Ectodermal cell (in vitro differentiated cells): ENCODE results near the gene TFAP2B.

Experiments
- H3K27ac ChIP-seq: 2 replicates; pipeline ENCODE4 v1.7.0; 2013; ENCODE audit warnings: mild to moderate bottlenecking, low read depth, low read length; ENCODE audit not compliant: insufficient read depth, poor library complexity, severe bottlenecking
- H3K27me3 ChIP-seq: 2 replicates; pipeline ENCODE4 v1.7.0; 2013; ENCODE audit warnings: mild to moderate bottlenecking, low read length; ENCODE audit not compliant: insufficient read depth, control insufficient read depth, poor library complexity, severe bottlenecking
- H3K36me3 ChIP-seq: one replicate; pipeline ENCODE4 v1.7.0; 2013; ENCODE audit warnings: low read length; ENCODE audit not compliant: control insufficient read depth, insufficient read depth
- H3K4me1 ChIP-seq: one replicate; pipeline ENCODE4 v1.7.0; 2013; ENCODE audit warnings: low read length; ENCODE audit not compliant: control insufficient read depth, insufficient read depth
- H3K4me3 ChIP-seq: 2 replicates; pipeline ENCODE4 v1.7.0; 2013; ENCODE audit warnings: low read depth, low read length, control low read depth; ENCODE audit not compliant: insufficient read depth
- H3K9me3 ChIP-seq: 2 replicates; pipeline ENCODE4 v1.7.0; 2013; ENCODE audit warnings: mild to moderate bottlenecking, low read length, moderate library complexity; ENCODE audit not compliant: control insufficient read depth
- WGBS, 2 experiments: methylation state at CpG; one replicate each; pipeline ENCODE4 v1.1.7; 2013; ENCODE audit warnings: missing lambda C conversion rate in 2 of 2; 5-methylcytosine and 5-hydroxymethylcytosine counted together

TFAP2B gene

GRCh38 chr6:50816115-50816675 is 2.5 kb upstream of the TFAP2B start:
- Histone ChIP-seq H3K9me3 (no peaks in the 10 kb centered on the region), H3K27me3 (peaks cover 78% of the 10 kb centered on the region), H3K4me3 (peak overlapping the region; percentile 18), H3K27ac (no peak overlapping the region), H3K36me3 (no peaks in the 10 kb centered on the region), H3K4me1 (peaks cover 11% of the 10 kb centered on the region)
- WGBS, 2 experiments = 0 to 4% methylated on average over 9 to 14 of the region's 14 CpGs

DNA sequence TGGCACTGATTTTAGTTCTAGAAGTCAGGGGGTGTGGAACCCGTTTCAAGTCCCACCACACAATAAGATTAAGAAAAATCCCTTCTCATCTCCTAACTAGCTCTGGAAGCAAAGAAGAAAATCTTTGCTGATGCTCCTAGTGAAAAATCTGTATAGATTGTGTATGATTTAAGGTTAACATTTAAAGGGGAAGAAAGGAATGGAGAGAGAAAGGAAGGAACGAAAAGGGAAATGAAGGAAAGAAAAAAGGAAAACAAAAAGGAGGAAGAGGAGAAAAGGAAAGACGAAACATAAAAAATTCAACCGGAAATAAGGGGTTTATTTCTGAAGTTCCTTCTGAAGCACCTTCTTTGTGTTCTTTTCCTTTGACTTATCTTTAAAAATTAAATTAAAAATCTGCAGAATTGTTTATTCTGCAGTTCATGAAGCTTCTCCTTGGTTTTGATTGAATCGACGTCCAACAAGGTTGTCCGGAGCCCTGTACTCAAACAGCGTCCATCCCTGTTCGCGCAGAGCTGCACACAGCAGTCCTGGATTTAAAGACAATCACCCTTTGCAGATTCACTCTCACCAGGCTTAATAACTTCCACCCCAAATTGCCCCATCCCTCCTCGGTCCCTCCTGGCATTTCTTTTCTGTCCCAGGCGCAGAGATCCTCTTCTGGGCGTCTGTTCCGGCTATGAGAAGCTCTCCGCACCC is 1.6 kb upstream of the TFAP2B start:
- Histone ChIP-seq H3K36me3 (no peaks in the 10 kb centered on the region), H3K27ac (no peak overlapping the region), H3K4me3 (no peak overlapping the region), H3K27me3 (peaks cover 87% of the 10 kb centered on the region), H3K9me3 (no peaks in the 10 kb centered on the region), H3K4me1 (peaks cover 13% of the 10 kb centered on the region)
- 6 to 10% methylated on average over 14 of the region's 15 CpGs for WGBS, 2 experiments

DNA sequence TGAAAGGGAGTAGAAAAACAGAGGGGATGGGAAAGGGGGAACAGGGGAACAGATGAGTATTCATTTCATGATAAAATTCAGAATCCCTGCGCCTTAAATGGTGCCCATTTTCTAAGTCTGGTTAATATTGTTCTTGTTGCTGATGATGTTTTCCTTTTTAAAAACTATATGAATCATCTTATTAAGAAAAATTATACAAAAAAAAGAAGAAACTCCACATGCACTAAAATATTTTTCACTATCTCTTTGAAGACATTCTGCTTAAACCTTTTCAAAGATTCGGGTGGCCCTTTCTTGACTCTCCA is 1.1 kb upstream of the TFAP2B start:
- H3K27ac ChIP-seq = no peak overlapping the region
- 19 to 23% methylated on average over 2 of the region's 2 CpGs for WGBS, 2 experiments
- peaks cover 92% of the 10 kb centered on the region for H3K27me3 ChIP-seq
- H3K4me1 ChIP-seq = peaks cover 18% of the 10 kb centered on the region
- H3K9me3 ChIP-seq = no peaks in the 10 kb centered on the region
- H3K36me3 ChIP-seq = no peaks in the 10 kb centered on the region
- no peak overlapping the region for H3K4me3 ChIP-seq

DNA sequence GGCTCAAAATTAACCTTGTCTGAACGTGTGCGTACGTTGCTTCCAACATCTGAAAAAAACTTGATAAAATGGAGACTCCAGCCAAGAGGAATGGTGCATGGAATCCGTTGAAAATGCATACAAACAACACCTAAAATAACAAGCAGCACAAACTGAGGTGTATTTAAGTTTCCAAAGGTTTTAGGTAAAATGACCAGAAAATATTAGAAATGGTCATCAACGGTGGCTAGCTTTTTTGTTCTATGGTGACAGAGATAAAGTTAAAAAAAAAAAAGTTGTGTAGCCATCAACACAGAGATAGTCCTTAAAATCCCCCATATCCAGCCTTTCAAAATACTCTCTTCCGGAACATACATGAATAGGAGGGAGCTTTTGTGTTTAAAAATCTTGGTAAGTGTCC is 651 bp upstream of the TFAP2B start:
- Histone ChIP-seq H3K4me3 (no peak overlapping the region), H3K27me3 (peaks cover 96% of the 10 kb centered on the region), H3K4me1 (peaks cover 22% of the 10 kb centered on the region), H3K9me3 (no peaks in the 10 kb centered on the region), H3K27ac (no peak overlapping the region), H3K36me3 (no peaks in the 10 kb centered on the region)
- WGBS, 2 experiments = 6 to 24% methylated on average over 4 to 6 of the region's 6 CpGs

DNA sequence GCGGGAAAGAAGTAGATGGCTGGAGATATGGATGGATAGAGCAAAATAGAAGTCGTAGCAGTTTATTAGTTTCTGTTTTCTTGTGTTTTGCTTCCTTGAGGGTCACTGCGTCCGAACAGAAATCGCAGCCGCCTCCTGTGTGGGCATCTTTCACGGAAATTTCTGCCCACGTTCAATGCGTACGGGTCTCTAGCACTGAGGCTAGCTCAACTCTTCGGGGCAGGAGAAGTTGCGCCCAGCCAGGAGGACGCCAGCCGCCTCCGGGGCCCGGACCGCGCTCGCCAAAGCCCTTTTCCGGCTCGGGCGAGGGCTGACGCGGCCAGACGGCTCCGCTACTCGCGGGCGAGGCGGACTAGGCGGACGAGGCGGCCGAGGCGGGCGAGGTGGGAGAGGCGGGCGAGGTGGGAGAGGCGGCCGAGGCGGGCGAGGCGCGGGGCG is 814 bp downstream of the TFAP2B start:
- H3K4me3 ChIP-seq = peak overlapping the region; percentile 32
- H3K9me3 ChIP-seq = no peaks in the 10 kb centered on the region
- H3K27me3 ChIP-seq = peaks cover 97% of the 10 kb centered on the region
- WGBS, 2 experiments = 1% methylated on average over 45 of the region's 45 CpGs
- peaks cover 29% of the 10 kb centered on the region for H3K4me1 ChIP-seq
- H3K27ac ChIP-seq = no peak overlapping the region
- no peaks in the 10 kb centered on the region for H3K36me3 ChIP-seq

GRCh38 chr6:50819904-50820868 is 1.5 kb downstream of the TFAP2B start:
- Histone ChIP-seq H3K27ac (no peak overlapping the region), H3K27me3 (peaks cover 97% of the 10 kb centered on the region), H3K4me1 (peaks cover 29% of the 10 kb centered on the region), H3K4me3 (peak overlapping the region; percentile 32), H3K36me3 (no peaks in the 10 kb centered on the region), H3K9me3 (no peaks in the 10 kb centered on the region)
- WGBS, 2 experiments = 1% methylated on average over 58 of the region's 58 CpGs

- 6 to 9% methylated on average over 5 of the region's 5 CpGs for WGBS, 2 experiments
- Histone ChIP-seq H3K9me3 (no peaks in the 10 kb centered on the region), H3K36me3 (no peaks in the 10 kb centered on the region), H3K27me3 (peaks cover 97% of the 10 kb centered on the region), H3K4me3 (peak overlapping the region; percentile 32), H3K4me1 (peaks cover 29% of the 10 kb centered on the region), H3K27ac (no peak overlapping the region)
Observed at GRCh38 chr6:50820869-50821264, 2.2 kb downstream of the TFAP2B start.

GRCh38 chr6:50821441-50822077 is 2.9 kb downstream of the TFAP2B start:
- 1 to 2% methylated on average over 16 to 18 of the region's 20 CpGs for WGBS, 2 experiments
- Histone ChIP-seq H3K27me3 (peaks cover 100% of the 10 kb centered on the region), H3K27ac (no peak overlapping the region), H3K4me3 (peak overlapping the region; percentile 2), H3K36me3 (no peaks in the 10 kb centered on the region), H3K9me3 (no peaks in the 10 kb centered on the region), H3K4me1 (peaks cover 36% of the 10 kb centered on the region)

- peak overlapping the region; percentile 36 for H3K4me3 ChIP-seq
- H3K27me3 ChIP-seq = peaks cover 100% of the 10 kb centered on the region
- no peaks in the 10 kb centered on the region for H3K9me3 ChIP-seq
- WGBS, 2 experiments = 0 to 1% methylated on average over 6 of the region's 6 CpGs
- no peak overlapping the region for H3K27ac ChIP-seq
- H3K4me1 ChIP-seq = peaks cover 38% of the 10 kb centered on the region
- no peaks in the 10 kb centered on the region for H3K36me3 ChIP-seq
Observed at GRCh38 chr6:50822078-50822476, 3.4 kb downstream of the TFAP2B start.
